ENCODE data around the gene FHOD3. TPM values are rescaled to one million over a fixed set of nuclear protein-coding genes. Genes with fewer than 3 reads are reported as not detected.
"Not testable (repeated sequence)": the region's sequence is repeated elsewhere in the genome, so short reads cannot be mapped to it uniquely, and the experiment has no call there.

FHOD3 gene
- total and polyA plus RNA-seq, 4 donors, result 6.2 to 42.0 (median 20.4) TPM

- Histone ChIP-seq H3K36me3 (ENCODE audit: control insufficient read depth in 1 of 2, insufficient read depth in 2 of 2, low read length in 1 of 2) (peaks cover 0 to 2% of the 10 kb centered on the region in 2 donors), H3K9me3 (ENCODE audit: control insufficient read depth, low read length) (no peaks in the 10 kb centered on the region), H3K4me3 (ENCODE audit: low read length in 2 of 2) (no peak overlapping the region), H3K27ac (ENCODE audit: low read depth in 1 of 2, low read length in 2 of 2) (no peak overlapping the region), H3K27me3 (ENCODE audit: control insufficient read depth in 1 of 2, insufficient read depth in 2 of 2, low read length in 1 of 2) (no peaks in the 10 kb centered on the region), H3K4me1 (ENCODE audit: control insufficient read depth in 1 of 2, insufficient read depth in 2 of 2, low read length in 2 of 2) (no peaks in the 10 kb centered on the region)
- DNase-seq, result no peak
- WGBS, 2 donors, result 51 to 57% methylated on average over 6 of the region's 6 CpGs
- peak; percentile 49 for ATAC-seq (ENCODE audit: low FRiP score)
- intact Hi-C loops (cut with DNase I), result no loop called here
Observed at GRCh38 chr18:36711813-36712444, 414.4 kb downstream of the FHOD3 start.

GRCh38 chr18:36714476-36714875 lies 417.0 kb downstream of the FHOD3 start:
- peaks cover 0 to 2% of the 10 kb centered on the region in 2 donors for H3K36me3 ChIP-seq (ENCODE audit: control insufficient read depth in 1 of 2, insufficient read depth in 2 of 2, low read length in 1 of 2)
- 98% methylated on average over 3 of the region's 3 CpGs for WGBS, 2 donors
- no peak for DNase-seq

DNA sequence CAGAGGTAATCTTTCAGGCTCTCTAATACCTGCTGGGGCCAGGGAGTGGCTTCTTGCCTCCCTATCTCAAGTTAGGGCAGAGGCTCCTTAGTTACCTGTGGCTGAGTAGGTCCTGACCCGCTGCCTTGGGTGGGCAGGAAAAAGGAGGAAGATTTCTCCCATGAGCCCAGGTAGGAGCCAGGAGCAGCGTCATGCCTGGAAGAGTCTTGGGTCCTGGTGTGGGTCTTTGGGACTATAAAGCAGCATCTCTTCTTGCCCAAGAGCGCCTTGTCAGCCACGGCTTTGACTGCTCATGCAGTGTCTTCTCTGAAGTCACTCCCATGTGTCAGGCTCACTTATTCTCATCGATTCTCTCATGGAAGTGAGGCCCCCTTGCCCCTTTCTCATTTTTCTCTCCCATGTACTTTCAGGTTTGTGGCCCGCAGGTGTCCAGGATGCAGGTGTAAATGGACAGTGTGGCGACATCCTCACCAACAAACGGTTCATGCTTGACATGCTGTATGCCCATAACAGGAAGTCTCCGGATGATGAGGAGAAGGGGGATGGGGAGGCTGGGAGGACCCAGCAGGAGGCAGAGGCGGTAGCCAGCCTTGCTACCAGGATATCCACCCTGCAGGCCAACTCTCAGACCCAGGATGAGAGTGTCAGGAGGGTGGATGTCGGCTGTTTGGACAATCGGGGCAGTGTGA lies 420.1 kb downstream of the FHOD3 start:
- Histone ChIP-seq H3K4me3 (ENCODE audit: low read length in 2 of 2) (no peak overlapping the region), H3K9me3 (ENCODE audit: control insufficient read depth, low read length) (no peaks in the 10 kb centered on the region), H3K36me3 (ENCODE audit: control insufficient read depth in 1 of 2, insufficient read depth in 2 of 2, low read length in 1 of 2) (peaks cover 0 to 2% of the 10 kb centered on the region in 2 donors), H3K4me1 (ENCODE audit: control insufficient read depth in 1 of 2, insufficient read depth in 2 of 2, low read length in 2 of 2) (peaks cover 0 to 5% of the 10 kb centered on the region in 2 donors), H3K27me3 (ENCODE audit: control insufficient read depth in 1 of 2, insufficient read depth in 2 of 2, low read length in 1 of 2) (no peaks in the 10 kb centered on the region), H3K27ac (ENCODE audit: low read depth in 1 of 2, low read length in 2 of 2) (no peak overlapping the region)
- intact Hi-C loops (cut with DNase I), result no loop called here
- WGBS, 2 donors, result 95 to 96% methylated on average over 12 of the region's 12 CpGs
- ATAC-seq (ENCODE audit: low FRiP score), result no peak
- DNase-seq, result no peak

More at GRCh38 chr18:36714476-36714875, 417.0 kb downstream of the FHOD3 start:
- Histone ChIP-seq H3K27ac (ENCODE audit: low read depth in 1 of 2, low read length in 2 of 2) (no peak overlapping the region), H3K9me3 (ENCODE audit: control insufficient read depth, low read length) (no peaks in the 10 kb centered on the region), H3K4me1 (ENCODE audit: control insufficient read depth in 1 of 2, insufficient read depth in 2 of 2, low read length in 2 of 2) (no peaks in the 10 kb centered on the region), H3K27me3 (ENCODE audit: control insufficient read depth in 1 of 2, insufficient read depth in 2 of 2, low read length in 1 of 2) (no peaks in the 10 kb centered on the region), H3K4me3 (ENCODE audit: low read length in 2 of 2) (no peak overlapping the region)
- intact Hi-C loops (cut with DNase I), result no loop called here
- no peak for ATAC-seq (ENCODE audit: low FRiP score)

- no peak for ATAC-seq (ENCODE audit: low FRiP score)
- WGBS, 2 donors, result 57 to 60% methylated on average over 3 of the region's 3 CpGs
- Histone ChIP-seq H3K27me3 (ENCODE audit: control insufficient read depth in 1 of 2, insufficient read depth in 2 of 2, low read length in 1 of 2) (no peaks in the 10 kb centered on the region), H3K27ac (ENCODE audit: low read depth in 1 of 2, low read length in 2 of 2) (no peak overlapping the region), H3K4me3 (ENCODE audit: low read length in 2 of 2) (no peak overlapping the region), H3K9me3 (ENCODE audit: control insufficient read depth, low read length) (no peaks in the 10 kb centered on the region), H3K4me1 (ENCODE audit: control insufficient read depth in 1 of 2, insufficient read depth in 2 of 2, low read length in 2 of 2) (peaks cover 0 to 5% of the 10 kb centered on the region in 2 donors), H3K36me3 (ENCODE audit: control insufficient read depth in 1 of 2, insufficient read depth in 2 of 2, low read length in 1 of 2) (peaks cover 0 to 2% of the 10 kb centered on the region in 2 donors)
- no peak for DNase-seq
- intact Hi-C loops (cut with DNase I), result no loop called here
Observed at GRCh38 chr18:36718705-36719328, 421.3 kb downstream of the FHOD3 start.

DNA sequence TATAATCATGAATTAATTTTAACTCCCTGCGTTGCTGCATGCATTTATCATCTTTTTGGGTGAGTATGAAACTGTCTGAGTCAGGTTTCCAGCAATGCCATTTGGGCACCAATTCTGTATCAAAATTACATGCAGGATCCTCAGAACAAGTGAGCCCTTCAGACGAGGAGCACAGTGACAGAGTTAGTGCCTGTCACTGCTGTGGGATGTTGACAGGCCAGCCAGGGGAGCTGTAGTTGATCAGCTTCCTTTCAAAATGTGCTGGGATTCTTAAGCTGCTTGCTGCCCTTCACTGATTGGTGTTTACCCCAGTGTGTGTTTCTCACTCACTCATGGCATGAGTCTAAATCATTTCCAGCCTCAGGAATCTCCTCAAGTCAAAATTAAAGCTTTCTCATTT lies 422.1 kb downstream of the FHOD3 start:
- DNase-seq, result no peak
- H3K27ac ChIP-seq (ENCODE audit: low read depth in 1 of 2, low read length in 2 of 2), result no peak overlapping the region
- no peak for ATAC-seq (ENCODE audit: low FRiP score)
- peaks cover 0 to 5% of the 10 kb centered on the region in 2 donors for H3K4me1 ChIP-seq (ENCODE audit: control insufficient read depth in 1 of 2, insufficient read depth in 2 of 2, low read length in 2 of 2)
- H3K4me3 ChIP-seq (ENCODE audit: low read length in 2 of 2), result no peak overlapping the region
- 90 to 91% methylated on average over 2 of the region's 2 CpGs for WGBS, 2 donors
- no peaks in the 10 kb centered on the region for H3K27me3 ChIP-seq (ENCODE audit: control insufficient read depth in 1 of 2, insufficient read depth in 2 of 2, low read length in 1 of 2)
- H3K36me3 ChIP-seq (ENCODE audit: control insufficient read depth in 1 of 2, insufficient read depth in 2 of 2, low read length in 1 of 2), result peaks cover 0 to 2% of the 10 kb centered on the region in 2 donors
- H3K9me3 ChIP-seq (ENCODE audit: control insufficient read depth, low read length), result no peaks in the 10 kb centered on the region
- intact Hi-C loops (cut with DNase I), result no loop called here

DNA sequence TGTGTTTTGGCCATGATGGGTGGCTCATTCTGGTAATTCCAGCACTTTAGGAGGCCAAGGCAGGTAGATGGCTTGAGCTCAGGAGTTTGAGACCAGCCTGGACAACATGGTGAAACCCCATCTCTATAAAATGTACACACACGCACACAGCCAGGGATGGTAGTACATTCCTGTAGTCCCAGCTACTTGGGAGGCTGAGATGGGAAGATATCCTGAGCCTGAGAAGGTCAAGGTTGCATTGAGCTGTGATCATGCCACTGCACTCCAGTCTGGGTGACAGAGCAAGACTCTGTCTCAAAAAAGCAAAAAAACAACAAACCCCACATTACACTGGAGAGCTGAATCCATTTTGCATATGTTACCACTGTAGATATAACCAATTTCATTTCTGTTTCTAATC lies 423.8 kb downstream of the FHOD3 start:
- H3K27me3 ChIP-seq (ENCODE audit: control insufficient read depth in 1 of 2, insufficient read depth in 2 of 2, low read length in 1 of 2); H3K27ac ChIP-seq (ENCODE audit: low read depth in 1 of 2, low read length in 2 of 2); H3K36me3 ChIP-seq (ENCODE audit: control insufficient read depth in 1 of 2, insufficient read depth in 2 of 2, low read length in 1 of 2); DNase-seq; ATAC-seq (ENCODE audit: low FRiP score); H3K9me3 ChIP-seq (ENCODE audit: control insufficient read depth, low read length); H3K4me3 ChIP-seq (ENCODE audit: low read length in 2 of 2); H3K4me1 ChIP-seq (ENCODE audit: control insufficient read depth in 1 of 2, insufficient read depth in 2 of 2, low read length in 2 of 2); intact Hi-C loops (cut with DNase I): not testable (repeated sequence)
- WGBS, 2 donors, result 91 to 94% methylated on average over 1 of the region's 1 CpG

DNA sequence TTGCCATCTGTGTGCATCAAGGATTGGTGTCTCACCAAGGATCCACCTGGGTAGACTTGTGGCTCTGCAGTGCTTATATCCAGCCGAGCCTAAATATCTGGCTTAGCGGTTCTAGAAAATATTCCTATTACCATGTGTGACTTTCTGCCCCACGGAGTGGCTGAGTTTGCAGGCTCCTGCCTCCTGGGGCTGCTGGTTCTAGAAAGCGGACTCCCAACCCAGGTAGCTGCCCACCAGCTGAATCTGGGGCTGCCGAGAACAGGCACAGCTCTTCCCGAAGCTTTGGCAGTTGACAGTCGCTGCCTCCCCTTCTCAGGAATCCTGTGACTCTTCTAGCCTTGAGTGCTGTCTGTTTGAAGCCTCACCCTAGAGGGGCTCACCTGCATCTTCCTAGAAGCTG lies 426.7 kb downstream of the FHOD3 start:
- intact Hi-C loops (cut with DNase I), result no loop called here
- DNase-seq (no peak), ATAC-seq (ENCODE audit: low FRiP score) (no peak)
- H3K4me1 ChIP-seq (ENCODE audit: control insufficient read depth in 1 of 2, insufficient read depth in 2 of 2, low read length in 2 of 2), result peaks cover 2 to 5% of the 10 kb centered on the region in 2 donors
- H3K36me3 ChIP-seq (ENCODE audit: control insufficient read depth in 1 of 2, insufficient read depth in 2 of 2, low read length in 1 of 2), result no peaks in the 10 kb centered on the region
- H3K27me3 ChIP-seq (ENCODE audit: control insufficient read depth in 1 of 2, insufficient read depth in 2 of 2, low read length in 1 of 2), result no peaks in the 10 kb centered on the region
- WGBS, 2 donors, result 30 to 43% methylated on average over 7 of the region's 7 CpGs
- H3K4me3 ChIP-seq (ENCODE audit: low read length in 2 of 2), result peak overlapping the region; percentile 31 to 36
- no peak overlapping the region for H3K27ac ChIP-seq (ENCODE audit: low read depth in 1 of 2, low read length in 2 of 2)
- H3K9me3 ChIP-seq (ENCODE audit: control insufficient read depth, low read length), result no peaks in the 10 kb centered on the region

GRCh38 chr18:36724591-36725001 lies 427.1 kb downstream of the FHOD3 start:
- H3K4me1 ChIP-seq (ENCODE audit: control insufficient read depth in 1 of 2, insufficient read depth in 2 of 2, low read length in 2 of 2), result peaks cover 2 to 5% of the 10 kb centered on the region in 2 donors
- no peaks in the 10 kb centered on the region for H3K27me3 ChIP-seq (ENCODE audit: control insufficient read depth in 1 of 2, insufficient read depth in 2 of 2, low read length in 1 of 2)
- no peaks in the 10 kb centered on the region for H3K9me3 ChIP-seq (ENCODE audit: control insufficient read depth, low read length)
- DNase-seq (peak in 1 of 2 donors; percentile 64), ATAC-seq (ENCODE audit: low FRiP score) (peak; percentile 67)
- peak overlapping the region; percentile 31 to 36 for H3K4me3 ChIP-seq (ENCODE audit: low read length in 2 of 2)
- no peaks in the 10 kb centered on the region for H3K36me3 ChIP-seq (ENCODE audit: control insufficient read depth in 1 of 2, insufficient read depth in 2 of 2, low read length in 1 of 2)
- H3K27ac ChIP-seq (ENCODE audit: low read depth in 1 of 2, low read length in 2 of 2), result no peak overlapping the region
- intact Hi-C loops (cut with DNase I), result no loop called here
- WGBS, 2 donors, result 4 to 9% methylated on average over 8 of the region's 8 CpGs
